EL (cell line): ENCODE data around the gene DAPK1.
A peak's percentile ranks its signal among the peaks of the same experiment; 100 is the strongest.

Experiments
- DNase-seq: peaks from one replicate; pipeline ENCODE4 v3.0.0-alpha.2; 2016

Gene DAPK1

DNA sequence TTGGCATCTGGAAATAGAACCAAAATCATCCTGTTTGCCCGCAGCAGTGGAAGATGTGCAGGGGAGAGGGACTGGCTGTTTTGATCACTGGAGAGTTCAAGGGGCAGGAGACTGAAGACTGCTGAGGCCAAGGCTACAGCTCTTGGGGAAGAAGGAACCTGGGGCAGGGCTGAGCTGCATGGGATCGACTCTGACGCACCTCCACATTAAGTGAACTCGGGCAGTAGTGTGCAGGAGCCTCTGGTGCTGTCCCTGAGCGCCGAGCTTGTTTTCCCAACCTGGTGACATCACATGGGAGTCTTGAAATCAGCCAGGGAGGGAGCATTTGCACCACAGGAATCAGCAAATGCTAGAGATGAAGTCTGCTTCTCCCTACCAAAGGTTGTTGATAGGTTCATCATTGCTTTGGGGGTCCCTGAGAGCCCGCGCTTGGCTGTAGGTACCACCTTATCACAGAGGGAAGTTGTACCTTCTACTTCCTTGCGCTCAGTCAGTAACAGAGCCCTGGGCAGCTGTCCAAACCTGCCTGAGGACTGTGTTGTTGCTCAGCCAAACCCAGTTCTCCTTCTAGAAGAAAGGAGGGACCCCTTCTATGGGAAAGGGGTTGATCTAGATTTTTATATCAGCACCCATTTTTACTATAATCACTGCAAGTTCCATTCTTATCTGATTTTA, 175.9 kb downstream of the DAPK1 start:
- DNase-seq: no peak

DNA sequence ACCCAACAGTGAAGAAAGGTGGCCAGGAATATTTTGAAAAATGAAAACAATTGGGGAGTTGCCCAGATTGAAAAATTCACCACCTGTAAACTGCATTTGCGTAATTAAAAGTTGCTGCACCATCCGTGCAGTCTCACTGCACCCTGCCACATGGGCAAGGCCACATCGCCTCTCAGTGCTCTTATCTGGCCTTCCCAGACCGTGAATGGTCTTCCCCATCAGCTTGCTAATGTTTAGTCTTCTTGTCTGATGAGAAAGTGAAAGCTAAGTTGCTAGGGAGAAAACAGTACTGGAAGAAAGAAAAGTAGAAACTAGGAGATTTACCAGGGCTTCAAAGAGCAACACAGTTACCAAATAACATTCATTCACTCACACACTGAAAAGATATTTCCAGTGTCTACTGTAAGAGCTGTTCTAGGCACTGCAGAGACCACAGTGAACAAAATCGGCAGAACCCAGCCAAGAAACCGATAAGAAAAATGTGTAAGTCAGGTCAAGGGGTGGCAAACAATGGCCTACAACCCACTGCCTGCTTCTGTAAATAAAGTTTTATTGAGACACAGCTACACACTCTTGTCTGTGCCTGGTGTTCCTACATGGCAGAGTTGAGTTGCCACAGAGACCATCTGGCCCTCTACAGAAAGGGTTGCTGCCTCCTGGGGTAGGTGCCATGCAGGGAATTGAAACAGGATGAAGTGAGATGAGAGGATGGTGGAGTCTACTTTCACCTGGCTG, 177.1 kb downstream of the DAPK1 start:
- DNase-seq: no peak

DNA sequence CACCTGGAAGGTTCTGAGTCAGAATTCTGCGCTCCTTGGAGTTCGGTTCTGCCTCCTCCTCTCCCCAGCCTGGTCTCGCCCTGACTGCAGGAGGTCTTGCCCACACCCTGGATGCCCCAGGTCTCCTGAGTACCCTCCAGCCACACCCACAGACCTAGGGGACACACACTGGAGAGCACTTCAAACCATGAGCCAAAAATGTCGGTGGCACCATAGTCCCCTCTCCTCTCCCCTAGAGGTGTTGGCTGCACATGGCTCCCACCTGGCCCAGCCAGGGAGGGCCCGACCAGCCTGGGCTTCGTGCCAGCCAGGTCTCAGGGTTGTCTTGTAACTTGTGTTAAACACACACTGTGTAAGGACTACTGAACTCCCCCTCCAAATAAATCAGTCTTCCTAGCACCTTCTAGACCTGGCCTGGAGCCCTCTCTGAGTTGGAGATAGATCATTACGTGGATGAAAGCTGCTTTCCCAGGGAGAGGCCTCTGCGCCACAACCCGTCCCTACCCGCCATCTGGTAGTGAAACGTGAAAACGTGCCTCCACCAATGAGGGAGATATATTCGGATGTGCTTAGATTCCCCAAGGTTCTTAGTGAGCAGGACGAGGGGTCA, 178.3 kb downstream of the DAPK1 start:
- DNase-seq: no peak

DNA sequence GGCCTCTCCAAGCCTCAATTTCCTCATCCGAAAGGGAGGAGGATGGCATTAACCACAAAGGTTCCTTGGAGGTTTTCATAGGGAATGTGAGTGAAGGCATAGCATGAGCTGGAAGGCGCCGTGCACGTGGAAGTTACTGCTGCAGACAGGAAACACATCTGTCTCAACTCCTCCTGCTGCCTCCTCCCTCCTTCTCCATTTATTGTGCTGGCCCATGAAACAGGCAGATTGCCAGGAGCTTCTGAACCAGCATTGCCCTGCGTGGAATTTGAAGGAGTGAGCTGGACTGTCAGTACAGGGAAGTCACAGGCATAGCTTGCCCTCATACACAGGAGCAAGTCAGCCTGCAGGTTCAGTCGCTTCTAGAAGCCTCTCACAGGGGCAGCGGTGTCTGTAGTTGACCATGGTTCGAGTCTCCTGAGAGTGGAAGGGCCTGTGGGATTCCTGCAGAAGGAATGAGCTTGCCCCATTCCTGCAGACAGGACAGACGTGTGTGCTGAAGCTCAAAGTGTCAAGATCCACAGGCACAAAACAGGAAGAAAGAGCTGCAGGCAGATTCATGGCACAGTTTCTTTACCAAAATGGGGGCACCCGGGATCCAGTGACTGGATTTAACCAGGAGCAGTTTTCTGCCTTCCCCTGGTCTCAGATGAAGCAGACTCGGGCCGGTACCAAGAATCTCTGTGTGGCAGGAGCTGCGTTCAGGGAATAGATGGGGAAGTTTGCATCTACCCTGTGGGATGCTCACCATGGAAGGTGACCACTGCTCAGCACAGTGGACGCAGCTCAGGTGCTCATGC, 179.5 kb downstream of the DAPK1 start:
- DNase-seq: peak; percentile 25

DNA sequence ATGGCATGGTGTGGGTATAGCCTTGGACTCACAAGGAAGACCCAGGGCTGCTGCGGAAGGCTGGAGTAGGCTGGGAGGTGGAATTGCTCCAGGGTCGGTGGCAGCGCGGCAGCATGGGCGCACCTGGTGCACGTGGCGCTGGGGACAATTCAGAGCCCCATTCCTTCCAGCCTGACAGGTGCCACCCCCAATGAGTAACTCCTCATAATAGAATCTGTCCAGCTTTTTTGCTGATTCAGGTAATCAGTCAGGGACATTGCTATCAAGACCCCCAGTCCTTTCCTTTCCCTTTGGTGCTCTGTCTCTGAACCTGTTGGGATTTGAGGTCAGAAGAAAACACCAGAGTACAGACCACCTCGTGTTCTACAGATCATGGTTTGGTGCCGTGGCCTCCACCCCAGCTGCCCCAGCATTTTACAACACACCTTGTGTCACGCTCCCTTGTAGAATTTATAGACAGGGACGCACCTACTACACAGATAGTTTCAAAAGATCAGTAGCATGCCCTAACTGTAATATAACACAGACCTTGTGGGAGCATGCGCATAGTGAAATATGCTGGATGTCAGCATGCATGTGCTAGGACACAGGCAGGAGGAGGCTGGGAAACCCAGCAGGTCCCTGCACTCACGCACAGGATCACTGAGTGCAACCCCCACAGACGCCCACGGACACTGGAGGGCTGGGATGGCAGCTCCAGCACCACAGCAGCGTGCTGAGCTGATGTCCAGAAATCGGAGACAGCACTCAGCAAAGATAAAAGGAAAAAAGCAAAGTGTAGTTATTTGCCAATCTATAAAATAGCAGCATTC, 180.3 kb downstream of the DAPK1 start:
- no peak for DNase-seq

DNA sequence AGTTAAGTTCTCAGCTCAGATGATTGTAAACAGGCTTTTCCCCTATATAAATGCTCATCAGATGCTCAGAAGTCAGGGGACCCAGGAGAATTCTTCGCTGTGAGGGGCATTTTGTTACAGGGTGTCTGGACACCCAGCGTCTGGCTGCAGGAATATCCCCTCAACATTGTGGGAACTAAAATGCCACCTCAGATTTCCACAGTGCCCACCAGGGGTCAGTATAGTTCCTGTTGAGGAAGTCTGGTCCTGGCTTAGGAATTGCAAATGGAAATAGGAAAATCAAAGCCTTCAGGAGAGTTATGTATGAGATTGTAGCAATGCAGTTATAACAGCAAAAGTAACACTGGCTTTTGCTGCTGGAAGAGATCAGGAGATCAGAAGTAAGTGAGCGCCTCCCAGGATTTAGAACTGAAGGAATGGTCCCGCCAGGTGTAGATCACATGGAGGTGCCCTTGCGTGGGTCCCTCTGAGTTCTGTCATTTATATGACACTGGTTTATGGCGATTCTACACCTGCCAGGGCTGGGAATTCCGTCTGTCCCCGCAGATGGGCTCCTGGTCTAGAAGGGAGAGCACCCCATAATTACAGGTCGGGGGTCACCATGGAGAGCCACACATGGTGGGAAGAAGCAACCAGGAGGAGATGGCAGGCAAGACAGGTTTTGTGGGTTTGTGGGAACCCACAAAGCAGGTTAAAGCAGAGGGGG, 181.1 kb downstream of the DAPK1 start:
- DNase-seq: peak; percentile 71

DNA sequence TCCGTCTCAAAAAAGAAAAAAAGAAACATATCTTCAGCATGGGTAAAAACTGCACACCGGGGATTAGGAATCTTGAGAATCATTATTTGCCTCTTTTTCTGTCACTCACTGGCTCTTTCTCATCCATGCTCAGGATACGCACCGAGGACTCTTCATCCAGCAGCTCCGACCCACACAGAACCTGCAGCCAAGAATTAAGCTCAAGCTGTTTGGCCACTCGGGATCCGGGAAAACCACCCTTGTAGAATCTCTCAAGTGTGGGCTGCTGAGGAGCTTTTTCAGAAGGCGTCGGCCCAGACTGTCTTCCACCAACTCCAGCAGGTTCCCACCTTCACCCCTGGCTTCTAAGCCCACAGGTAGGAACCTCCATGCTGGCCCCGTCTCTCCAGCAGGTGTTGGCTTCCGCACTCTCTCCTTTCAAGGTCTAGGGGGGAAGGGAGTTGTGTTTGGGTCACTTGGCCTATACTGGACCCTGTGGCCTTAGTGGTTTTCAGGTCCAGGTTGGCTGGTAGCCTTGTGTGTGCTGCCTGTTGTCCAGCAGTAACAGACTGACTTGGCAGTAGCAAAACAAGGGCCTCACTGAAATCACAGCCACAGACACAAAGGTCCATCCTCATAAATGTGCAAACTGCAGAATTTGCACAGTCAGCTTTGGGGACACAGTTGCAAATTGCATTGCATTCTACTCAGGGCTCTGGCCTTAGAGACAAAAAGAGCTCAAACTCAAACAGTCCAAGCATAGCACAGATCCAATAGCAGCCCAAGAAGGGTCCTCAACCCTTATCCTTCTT, 183.8 kb downstream of the DAPK1 start:
- DNase-seq: no peak

DNA sequence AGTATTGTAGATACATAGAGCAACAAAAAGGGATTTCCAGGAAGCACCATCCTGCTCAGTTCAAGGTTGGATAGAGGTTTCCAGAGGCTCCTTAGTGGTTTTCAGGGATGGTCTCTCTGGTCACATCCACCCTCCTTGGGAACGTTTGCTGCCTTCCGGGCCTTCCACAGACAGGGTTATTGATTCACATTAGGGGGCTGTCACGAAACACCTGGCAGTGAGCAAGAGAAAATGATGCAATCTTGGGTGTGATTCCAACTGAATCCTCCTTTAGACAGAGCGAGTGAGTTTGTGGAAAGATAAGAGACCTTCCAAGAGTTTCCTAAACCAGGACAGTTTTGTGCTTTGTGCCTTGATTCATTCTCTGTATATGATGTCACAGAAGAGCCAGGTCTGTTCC, 184.4 kb downstream of the DAPK1 start:
- no peak for DNase-seq

DNA sequence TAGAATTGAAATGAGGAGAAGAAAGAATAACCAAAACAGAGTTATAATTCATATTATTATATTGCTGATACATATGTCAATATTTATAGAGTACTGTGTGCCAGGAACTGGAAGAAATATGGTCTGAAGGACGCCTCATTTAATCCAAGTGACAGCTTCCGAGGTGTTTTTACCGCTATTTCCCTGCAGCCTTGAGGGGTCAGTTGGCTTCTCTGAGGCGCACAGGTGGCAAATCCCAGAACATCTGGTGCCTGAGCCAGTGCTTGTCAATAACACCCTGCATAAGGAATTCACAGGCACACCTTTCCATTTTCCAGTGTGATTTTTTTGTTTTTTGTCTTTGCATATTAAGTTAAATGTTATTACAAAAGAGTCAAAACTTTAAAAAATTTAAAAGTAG, 185.0 kb downstream of the DAPK1 start:
- DNase-seq: no peak

DNA sequence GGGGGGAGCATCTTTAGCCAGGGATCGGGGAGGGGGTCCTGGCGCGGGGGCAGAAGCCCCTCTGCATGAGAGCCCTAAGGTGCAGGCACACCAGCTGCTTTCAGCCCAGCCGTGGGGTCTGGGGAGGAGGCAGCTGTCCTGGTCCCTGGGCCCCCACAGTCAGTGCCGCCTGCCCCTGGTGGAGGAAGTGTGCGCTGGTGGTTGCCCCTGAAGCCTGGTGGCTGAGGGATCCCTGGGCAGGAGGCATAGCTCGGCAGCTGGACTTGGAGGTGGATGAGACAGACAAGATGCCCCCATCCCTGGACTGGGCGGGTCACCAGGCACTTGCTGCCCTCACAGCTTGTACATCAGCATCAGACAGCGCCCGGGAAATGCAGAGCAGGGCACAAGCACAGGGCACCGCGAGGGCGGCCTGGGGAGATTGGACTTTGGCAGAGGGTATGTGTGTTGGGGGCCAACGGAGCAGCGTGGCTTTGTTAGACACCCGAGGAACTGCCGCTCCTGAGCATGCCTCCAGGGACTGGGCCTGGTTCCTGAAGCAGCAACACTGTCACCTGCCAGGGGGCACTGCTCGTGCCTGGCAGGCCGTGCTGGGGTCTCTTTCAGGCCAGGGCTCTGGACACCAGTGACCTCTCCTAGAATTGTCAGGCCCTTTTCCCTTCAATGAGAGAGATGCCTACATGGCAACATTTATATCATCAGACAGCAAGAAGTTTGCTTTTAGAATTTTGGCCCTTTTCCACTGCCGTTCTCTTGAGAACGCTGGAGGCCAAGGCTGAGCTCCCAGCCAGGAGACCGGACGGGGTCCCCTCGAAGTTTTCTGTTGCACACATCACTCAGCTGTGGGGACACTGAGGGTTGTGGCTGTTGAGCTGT, 186.3 kb downstream of the DAPK1 start:
- no peak for DNase-seq

DNA sequence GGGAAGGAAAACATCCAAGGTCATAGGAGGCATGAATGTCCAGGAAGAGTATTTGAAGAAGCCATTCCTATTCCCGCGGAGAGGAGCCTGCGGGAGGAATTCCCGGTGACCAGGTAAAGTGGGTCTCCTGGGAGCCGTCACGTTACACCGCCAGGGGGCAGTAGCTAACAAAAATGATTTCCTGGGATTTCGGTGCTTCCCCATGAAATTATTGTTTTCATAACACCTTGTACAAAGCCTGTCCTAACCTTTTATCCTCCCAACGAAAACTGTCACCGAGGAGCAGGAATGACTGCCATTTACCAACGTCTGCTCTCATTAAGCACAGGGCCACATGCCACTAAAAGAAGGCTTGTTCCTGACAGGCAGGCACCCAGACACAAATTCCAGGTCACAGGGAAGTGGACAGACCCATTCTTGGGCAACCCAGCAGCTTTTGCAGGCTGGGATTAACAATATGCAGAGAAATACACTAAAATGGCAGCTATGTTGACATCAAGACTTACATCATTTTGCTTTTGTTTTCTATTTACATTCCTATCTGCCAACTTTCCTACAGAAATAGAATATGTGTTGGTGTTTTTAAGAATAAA, 187.1 kb downstream of the DAPK1 start:
- DNase-seq: peak; percentile 42

DNA sequence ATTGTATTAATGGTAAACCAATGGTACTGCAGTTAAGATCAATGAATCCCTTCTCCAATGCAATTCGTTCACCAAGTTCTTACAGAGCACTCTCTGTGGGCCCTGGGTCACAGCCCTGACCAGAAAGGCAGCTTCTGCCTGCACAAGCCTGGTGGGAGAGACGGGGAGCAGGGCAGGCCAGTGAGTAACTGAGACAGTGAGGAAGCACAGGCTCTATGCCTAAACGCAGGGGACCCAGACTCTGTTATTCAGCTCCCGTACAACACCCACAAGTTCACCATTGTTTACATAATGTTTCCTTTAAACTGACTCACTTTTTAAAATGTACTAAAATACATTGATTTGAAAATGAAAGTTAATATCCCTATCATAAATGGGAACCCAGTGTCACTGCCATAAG, 187.8 kb downstream of the DAPK1 start:
- DNase-seq: peak; percentile 30

DNA sequence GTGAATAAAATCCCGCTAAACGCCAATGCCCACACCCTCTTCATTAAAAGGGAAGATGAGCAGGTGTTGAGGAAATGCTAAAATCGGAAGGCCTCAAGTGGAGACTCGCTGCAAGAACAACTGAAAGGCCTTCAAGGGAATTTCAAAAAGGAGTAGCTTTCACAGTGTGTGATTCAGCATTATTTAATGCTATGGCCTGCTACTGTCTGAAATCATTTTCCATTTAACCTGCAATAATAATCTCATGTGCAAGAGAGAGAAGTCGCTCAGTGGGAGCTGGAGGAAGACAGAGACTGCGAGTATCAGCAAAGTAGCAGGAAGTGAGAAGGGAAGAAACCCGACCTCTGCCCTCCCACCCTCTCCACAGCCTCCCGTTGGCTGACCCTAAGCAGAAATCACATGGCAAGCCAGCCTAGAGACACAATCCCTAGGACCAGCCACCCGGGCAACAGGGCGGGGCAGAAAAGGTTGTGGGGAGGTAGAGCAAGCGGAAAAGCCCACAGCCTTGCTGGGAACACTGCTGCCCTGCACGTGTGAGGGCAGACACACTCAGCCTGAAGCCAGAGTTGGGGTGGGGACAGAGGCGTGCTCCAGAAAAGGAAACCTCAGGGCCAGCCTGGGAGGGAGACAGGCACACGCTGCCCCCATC, 188.3 kb downstream of the DAPK1 start:
- DNase-seq: no peak

DNA sequence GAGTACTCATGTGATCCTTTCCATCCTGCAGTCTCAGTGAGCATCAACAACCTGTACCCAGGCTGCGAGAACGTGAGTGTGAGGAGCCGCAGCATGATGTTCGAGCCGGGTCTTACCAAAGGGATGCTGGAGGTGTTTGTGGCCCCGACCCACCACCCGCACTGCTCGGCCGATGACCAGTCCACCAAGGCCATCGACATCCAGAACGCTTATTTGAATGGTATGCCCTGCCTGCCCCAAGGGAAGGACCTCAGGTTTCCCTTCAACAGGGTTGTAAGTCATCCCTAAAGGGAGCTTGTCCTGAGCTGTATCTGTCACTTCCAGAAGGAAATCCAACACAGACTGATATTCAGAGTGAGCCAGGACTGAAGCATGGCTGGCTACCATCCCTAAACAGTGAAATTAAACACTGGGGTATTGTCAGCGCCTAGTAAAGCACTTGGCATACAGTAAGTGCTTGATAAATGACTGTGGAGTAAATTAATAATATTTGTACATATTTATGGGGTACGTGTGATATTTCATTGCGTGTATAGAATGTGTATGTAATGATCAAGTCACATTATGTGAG, 188.9 kb downstream of the DAPK1 start:
- no peak for DNase-seq

DNA sequence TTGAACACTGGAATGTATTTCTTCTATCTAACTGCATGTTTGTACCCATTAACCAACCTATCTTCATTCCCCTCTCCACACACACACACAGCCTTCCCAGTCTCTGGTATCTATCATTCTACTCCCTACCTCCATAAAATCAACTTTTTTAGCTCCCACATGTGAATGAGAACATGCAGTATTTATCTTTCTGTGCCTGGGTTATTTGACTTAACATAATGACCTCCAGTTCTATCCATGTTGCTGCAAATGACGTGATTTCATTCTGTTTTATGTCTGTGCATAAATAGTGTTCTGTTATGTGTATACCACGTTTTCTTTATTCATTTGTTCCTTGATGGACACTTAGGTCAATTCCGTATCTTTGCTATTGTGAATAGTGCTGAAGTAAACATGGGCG, 189.5 kb downstream of the DAPK1 start:
- DNase-seq: no peak

DNA sequence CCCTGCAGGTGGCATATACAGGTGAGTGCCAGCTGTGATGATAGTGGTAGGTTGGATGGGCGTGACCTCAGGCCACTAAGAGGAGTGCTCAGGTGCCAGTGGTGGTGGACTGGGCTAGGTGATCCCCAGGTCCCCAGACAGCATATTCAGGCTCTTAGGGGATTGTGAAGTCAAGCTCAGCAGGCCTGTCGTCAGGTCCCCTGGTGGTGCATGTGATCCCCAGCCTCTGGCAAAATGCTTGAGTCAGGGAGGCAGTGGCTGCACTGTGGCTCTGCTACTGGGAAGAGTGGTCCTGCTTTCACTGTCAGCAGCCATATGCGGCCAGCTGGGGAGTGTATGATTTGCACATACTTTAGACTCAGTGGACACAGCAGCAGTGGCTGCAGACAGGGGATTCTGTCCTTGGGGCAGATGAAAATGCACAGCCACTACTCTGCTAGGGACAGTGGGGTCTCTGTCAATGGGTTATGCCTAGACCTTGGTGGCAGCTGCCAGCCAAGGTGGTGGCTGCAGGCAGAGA, 196.6 kb downstream of the DAPK1 start:
- no peak for DNase-seq

DNA sequence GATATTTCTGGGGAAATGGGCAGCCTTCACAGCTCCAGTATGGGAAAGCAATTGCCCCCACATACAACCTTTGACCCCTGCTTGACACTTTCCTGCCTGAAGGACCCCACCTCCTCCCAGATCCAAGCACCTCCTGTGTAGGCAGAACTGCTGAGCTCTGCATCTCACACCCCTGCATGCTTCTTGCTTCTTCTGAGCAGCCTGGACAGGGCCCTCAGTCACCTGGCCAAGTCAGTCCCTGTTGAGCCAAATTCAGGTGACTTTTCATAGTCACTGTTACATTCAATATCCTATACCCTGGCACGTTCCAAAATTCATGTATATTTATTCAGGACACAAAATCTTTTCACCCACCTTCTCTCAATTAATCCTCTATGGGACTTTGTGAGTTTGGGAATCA, 197.9 kb downstream of the DAPK1 start:
- no peak for DNase-seq

DNA sequence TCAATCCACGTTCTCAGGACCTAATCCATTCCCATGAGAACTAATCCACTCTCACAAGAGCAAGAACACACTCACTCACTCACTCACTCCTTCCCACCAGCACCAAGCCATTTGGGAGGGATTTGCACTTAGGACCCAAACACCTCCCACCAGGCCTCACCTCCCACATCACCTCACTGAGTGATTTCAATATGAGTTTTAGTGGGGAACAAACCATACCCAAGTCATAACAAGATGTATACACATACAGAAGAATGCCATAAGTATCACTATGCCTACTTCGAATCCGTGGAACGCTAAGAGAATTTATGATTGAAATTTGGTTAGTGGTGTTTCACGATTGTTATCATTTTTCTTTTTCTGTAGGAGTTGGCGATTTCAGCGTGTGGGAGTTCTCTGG, 199.0 kb downstream of the DAPK1 start:
- no peak for DNase-seq
